Stomach (tissue), 19 donors: ENCODE results near the gene TDRD7. TPM values are rescaled to one million over a fixed set of nuclear protein-coding genes. Genes with fewer than 3 reads are reported as not detected.

Source experiments
- DNase-seq, 2 donors: peaks; one replicate each; pipeline versions ENCODE4 v3.0.0 to v3.0.0-alpha.2; 2013 to 2019
- H3K27ac ChIP-seq, 5 donors: fragments of 200-600 bp in 4 of 5; sonication (generic) in 4 of 5; one replicate each; pipeline ENCODE4 v1.5.1; 2013 to 2019; ENCODE audit warnings: mild to moderate bottlenecking in 1 of 5, moderate library complexity in 1 of 5
- H3K27me3 ChIP-seq, 3 donors: fragments of 200-600 bp; sonication (generic); one replicate each; pipeline ENCODE4 v1.5.1; 2017 to 2019; ENCODE audit warnings: mixed run types in 1 of 3
- H3K36me3 ChIP-seq, 4 donors: fragments of 200-600 bp; sonication (generic); 1 replicate in 3 of 4; 2 replicates in 1 of 4; pipeline ENCODE4 v1.5.1; 2016 to 2019
- H3K4me1 ChIP-seq, 4 donors: fragments of 200-600 bp; sonication (generic); one replicate each; pipeline ENCODE4 v1.5.1; 2016 to 2019
- H3K4me3 ChIP-seq, 4 donors: fragments of 200-600 bp; sonication (generic) in 3 of 4; one replicate each; pipeline ENCODE4 v1.5.1; 2016 to 2019; ENCODE audit warnings: mild to moderate bottlenecking in 1 of 4
- H3K9me3 ChIP-seq, 4 donors: fragments of 200-600 bp; sonication (generic); one replicate each; pipeline ENCODE4 v1.5.1; 2016 to 2019
- CTCF ChIP-seq, 7 experiments: fragments of 450-650 bp in 4 of 7; fragments of 200-600 bp in 3 of 7; sonication (generic) in 3 of 7; IDR thresholded peaks; one replicate each; pipeline ENCODE4 v1.5.1; 2016 to 2019; ENCODE audit warnings: antibody characterized with exemption in 7 of 7, control low read depth in 2 of 7, mild to moderate bottlenecking in 1 of 7
- EP300 ChIP-seq: sonication (generic); formaldehyde crosslinking; IDR thresholded peaks from one replicate; pipeline ENCODE4 v1.6.1; 2017; ENCODE audit warnings: antibody characterized with exemption
- POLR2A ChIP-seq, 4 donors: fragments of 450-650 bp; IDR thresholded peaks; one replicate each; pipeline ENCODE4 v1.6.1; 2016; ENCODE audit warnings: antibody characterized with exemption in 4 of 4, control low read depth in 2 of 4, mild to moderate bottlenecking in 1 of 4, moderate library complexity in 1 of 4
- POLR2AphosphoS5 ChIP-seq, 3 donors: sonication (generic); formaldehyde crosslinking; IDR thresholded peaks; one replicate each; pipeline ENCODE4 v1.6.1; 2016; ENCODE audit warnings: antibody characterized with exemption in 3 of 3
- WGBS, 5 donors: extraction: QIAGEN DNeasy Blood & Tissue Kit in 3 of 5; methylation state at CpG; one replicate each; pipeline versions ENCODE4 v1.1.5 to v1.1.7; 2013 to 2018; 5-methylcytosine and 5-hydroxymethylcytosine counted together
- intact Hi-C: fragments of 100-400 bp; cut with DNase I; formaldehyde crosslinking; loops from one replicate; pipeline ENCODE4 v1.15.1; 2023; ENCODE audit warnings: low total_unique reads
- long read RNA-seq, 10 donors: transcript quantifications; one replicate each; lab custom pipeline, GENCODE V29; 2026
- polyA plus RNA-seq, 3 donors: library from polyadenylated mRNA; stranded (reverse); fragments of 200-250 nt; gene quantifications; one replicate each; pipeline ENCODE4 v1.2.3, GENCODE V29; 2013
- total RNA-seq, 5 donors: library from RNA; depleted of rRNA; stranded (reverse); fragments of >200 nt; gene quantifications; one replicate each; pipeline versions ENCODE4 v1.1.0 to v1.2.3, GENCODE V29; 2014 to 2016
- donor health status: healthy with polysubstance abuse.
- donor health status: Bipolar disorder and iron deficiency.
- donor health status: healthy.

TDRD7 gene
- total RNA-seq (10 to 100 TPM in 3 of 5 donors, 1 to 10 TPM in 2; 4.7 to 20.1 (median 15.6) TPM), polyA plus RNA-seq (1 to 10 TPM; 4.8 to 8.6 (median 5.3) TPM)
- long read RNA-seq, donor 1, partial matches to known transcripts: 0 of 2 reads
- long read RNA-seq, donor 1, other reads (novel, unspliced or antisense): 0 of 2 reads
- long read RNA-seq, donor 2, partial matches to known transcripts: 0 of 1 reads
- long read RNA-seq, donor 2, other reads (novel, unspliced or antisense): 0 of 1 reads
- long read RNA-seq, donor 3: 0 reads
- long read RNA-seq, donor 4: 0 reads
- long read RNA-seq, donor 5: 0 reads
- long read RNA-seq, donor 6, transcript TDRD7-201 (17 exons, 3,834 nt): major isoform, 5 of 5 reads
- long read RNA-seq, donor 6, partial matches to known transcripts: 0 of 5 reads
- long read RNA-seq, donor 6, other reads (novel, unspliced or antisense): 0 of 5 reads
- long read RNA-seq, donor 7, partial matches to known transcripts: 6 of 9 reads
- long read RNA-seq, donor 7, other reads (novel, unspliced or antisense): 0 of 9 reads
- long read RNA-seq, donor 8, partial matches to known transcripts: 7 of 7 reads
- long read RNA-seq, donor 8, other reads (novel, unspliced or antisense): 0 of 7 reads
- long read RNA-seq, donor 9, partial matches to known transcripts: 8 of 8 reads
- long read RNA-seq, donor 9, other reads (novel, unspliced or antisense): 0 of 8 reads
- long read RNA-seq, donor 10, partial matches to known transcripts: 7 of 7 reads
- long read RNA-seq, donor 10, other reads (novel, unspliced or antisense): 0 of 7 reads

- TF ChIP-seq EP300 (no peak), POLR2AphosphoS5 (IDR thresholded peaks at IDR 0.05) (peak; percentile 23 to 83 (median 32)), CTCF (IDR thresholded peaks at IDR 0.05) (peak in 6 of 7 experiments; percentile 17 to 99 (median 94)), POLR2A (IDR thresholded peaks at IDR 0.05) (no peak)
- H3K27ac ChIP-seq: peak within 1 kb of the TSS; percentile 87 to 95 (median 92)
- H3K4me3 ChIP-seq: peak within 1 kb of the TSS; percentile 81 to 100 (median 97)
- intact Hi-C loops: no loop called here
- peaks cover 9 to 40% (median 18%) of the 10 kb centered on the region in 4 donors for H3K4me1 ChIP-seq
- H3K9me3 ChIP-seq: no peaks in the 10 kb centered on the region
- H3K36me3 ChIP-seq: no peaks in the 10 kb centered on the region
- H3K27me3 ChIP-seq: no peaks in the 10 kb centered on the region
- DNase-seq: peak; percentile 91 to 96
- 0 to 1% (median 0%) methylated on average over 28 to 115 of the region's 115 CpGs for WGBS, 5 donors
These were observed at the start of gene TDRD7 for GRCh38 chr9:97411789-97412625. Gene TDRD7, plus strand, starts transcription at chr9:97412096. Its CDS starts 16,370 bp downstream, at chr9:97428466.

- TF ChIP-seq EP300: no peak
- no peak for TF ChIP-seq POLR2A (IDR thresholded peaks at IDR 0.05)
- no peak for TF ChIP-seq CTCF (IDR thresholded peaks at IDR 0.05)
- TF ChIP-seq POLR2AphosphoS5 (IDR thresholded peaks at IDR 0.05): no peak
- H3K4me3 ChIP-seq: no peak overlapping the region
These were observed 48.9 kb upstream of the TDRD7 start for GRCh38 chr9:97362777-97363545.

GRCh38 chr9:97363661-97364299 lies 48.1 kb upstream of the TDRD7 start:
- WGBS, 5 donors: 81 to 90% (median 89%) methylated on average over 11 of the region's 11 CpGs
- Histone ChIP-seq H3K27ac (no peak overlapping the region), H3K4me1 (no peaks in the 10 kb centered on the region), H3K27me3 (no peaks in the 10 kb centered on the region), H3K4me3 (no peak overlapping the region), H3K9me3 (peaks cover 0 to 3% (median 1%) of the 10 kb centered on the region in 4 donors), H3K36me3 (peaks cover 1 to 86% (median 37%) of the 10 kb centered on the region in 4 donors)
- TF ChIP-seq POLR2A (IDR thresholded peaks at IDR 0.05) (no peak), EP300 (no peak), POLR2AphosphoS5 (IDR thresholded peaks at IDR 0.05) (no peak), CTCF (IDR thresholded peaks at IDR 0.05) (no peak)
- DNase-seq: no peak
- intact Hi-C loops: no loop called here

More at GRCh38 chr9:97362777-97363545, 48.9 kb upstream of the TDRD7 start:
- Histone ChIP-seq H3K36me3 (peaks cover 4 to 88% (median 41%) of the 10 kb centered on the region in 4 donors), H3K27me3 (no peaks in the 10 kb centered on the region), H3K9me3 (no peaks in the 10 kb centered on the region), H3K4me1 (no peaks in the 10 kb centered on the region), H3K27ac (no peak overlapping the region)
- intact Hi-C loops: no loop called here
- WGBS, 5 donors: 90 to 97% (median 94%) methylated on average over 5 of the region's 5 CpGs
- DNase-seq: no peak
